Measurements from ENCODE around the gene DNAJB11. TPM values are rescaled to one million over a fixed set of nuclear protein-coding genes. Genes with fewer than 3 reads are reported as not detected.

DNAJB11 gene
- total and polyA plus RNA-seq, 2 of the 4 experiments (the other 2 are of a cell fraction): 27.4 to 48.6 TPM

DNA sequence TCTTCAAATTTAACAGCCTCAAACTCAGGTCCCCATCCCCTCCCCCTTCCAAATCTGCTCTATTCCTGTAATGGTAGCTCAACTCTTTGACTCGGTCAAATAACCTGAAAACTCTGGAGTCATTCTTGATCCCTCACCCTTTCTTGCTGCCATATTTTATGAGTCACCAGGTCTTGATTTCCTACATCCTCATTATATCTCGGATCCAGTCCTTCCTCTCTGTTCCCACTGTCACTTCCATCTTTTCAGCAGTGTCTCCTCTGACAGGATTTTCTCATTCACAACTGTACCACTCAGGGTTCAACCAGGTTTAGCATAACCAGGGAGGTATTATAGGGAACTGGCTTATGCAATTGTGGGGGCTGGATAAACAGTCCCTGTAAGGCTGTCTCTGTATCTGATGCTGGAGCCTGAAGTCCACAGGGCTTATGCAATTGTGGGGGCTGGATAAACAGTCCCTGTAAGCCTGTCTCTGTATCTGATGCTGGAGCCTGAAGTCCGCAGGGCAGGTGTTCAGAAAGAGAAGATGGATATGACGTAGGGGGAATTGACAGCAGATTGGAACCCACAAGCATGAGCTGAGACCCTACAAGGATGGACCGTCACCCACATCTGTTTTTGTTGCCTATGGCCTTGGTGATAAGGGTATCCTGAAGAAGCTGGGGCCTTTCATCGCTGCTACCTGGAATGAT, 60.6 kb downstream of the DNAJB11 start:
- H3K14ac ChIP-seq (replicated peaks; ENCODE audit: low read depth, low read length): no peak overlapping the region
- no peaks in the 10 kb centered on the region for H3K9me1 ChIP-seq (ENCODE audit: insufficient read depth, low read length)
- 50% methylated on average over 1 of the region's 6 CpGs; no CpG with 5 or more reads in 1 of the 2 experiments for WGBS, 2 experiments (ENCODE audit: extremely low coverage in 2 of 2, insufficient read length in 1 of 2)

More for the DNA sequence above, 60.6 kb downstream of the DNAJB11 start:
- POLR2A ChIA-PET (ENCODE audit: unreplicated experiment): no interaction called here
- intact Hi-C loops (cut with micrococcal nuclease): no loop called here
- Histone ChIP-seq H3K4me2 (ENCODE audit: low read depth, low read length) (no peak overlapping the region), H2AFZ (replicated peaks; ENCODE audit: low read length, poor library complexity) (no peak overlapping the region), H3K79me1 (ENCODE audit: low read depth in 1 of 2, low read length in 2 of 2) (no peaks in the 10 kb centered on the region), H2AK9ac (replicated peaks; ENCODE audit: low read depth, low read length, poor library complexity) (no peak overlapping the region), H4K20me1 (ENCODE audit: insufficient read depth, low read length) (no peaks in the 10 kb centered on the region), H3K23ac (ENCODE audit: low read depth, low read length) (no peak overlapping the region), H2AK5ac (ENCODE audit: low read depth, low read length) (no peak overlapping the region), H3K27ac (ENCODE audit: insufficient read depth, low read length) (no peak overlapping the region), H2BK20ac (ENCODE audit: low read depth, low read length) (no peak overlapping the region), H3K9ac (ENCODE audit: low read depth, low read length) (no peak overlapping the region), H2BK5ac (ENCODE audit: low read depth, low read length, poor library complexity, severe bottlenecking) (no peak overlapping the region), H4K8ac (ENCODE audit: low read depth in 2 of 2, low read length in 2 of 2) (no peak overlapping the region), H3K56ac (ENCODE audit: extremely low read depth, insufficient read depth, low read length) (no peak overlapping the region), H2BK15ac (ENCODE audit: low read depth, low read length) (no peak overlapping the region), H3K27me3 (ENCODE audit: control insufficient read depth, insufficient read depth, low read length) (peaks cover 5% of the 10 kb centered on the region), H3K36me3 (ENCODE audit: control insufficient read depth, insufficient read depth, low read length) (no peaks in the 10 kb centered on the region), H3K4me1 (ENCODE audit: control insufficient read depth, insufficient read depth, low read length) (no peaks in the 10 kb centered on the region), H4K91ac (ENCODE audit: insufficient read depth, low read depth, low read length) (no peak overlapping the region), H4K5ac (ENCODE audit: low read depth, low read length) (no peak overlapping the region), H3K9me3 (ENCODE audit: control insufficient read depth, insufficient read depth, low read length) (no peaks in the 10 kb centered on the region), H3K4me3 (ENCODE audit: insufficient read depth, low read depth, low read length) (no peak overlapping the region), H3K18ac (ENCODE audit: low read depth, low read length) (no peak overlapping the region), H2BK120ac (ENCODE audit: low read depth, low read length) (no peak overlapping the region), H3K4ac (ENCODE audit: low read depth, low read length) (no peak overlapping the region)
- TF ChIP-seq MAZ (IDR thresholded peaks at IDR 0.05; ENCODE audit: borderline replicate concordance, low read depth, low read length): no peak
- no peak for TF ChIP-seq FOS (IDR thresholded peaks at IDR 0.05; ENCODE audit: low read depth, low read length)
- TF ChIP-seq NFE2L2 (IDR thresholded peaks at IDR 0.05; ENCODE audit: low read depth, low read length): no peak
- TF ChIP-seq MAFK (IDR thresholded peaks at IDR 0.05; ENCODE audit: low read depth, low read length): no peak
- no peak for TF ChIP-seq RAD21 (IDR thresholded peaks at IDR 0.05; ENCODE audit: low read length)
- TF ChIP-seq CHD1 (IDR thresholded peaks at IDR 0.05; ENCODE audit: low read depth, low read length): no peak
- TF ChIP-seq, protein P1, sequence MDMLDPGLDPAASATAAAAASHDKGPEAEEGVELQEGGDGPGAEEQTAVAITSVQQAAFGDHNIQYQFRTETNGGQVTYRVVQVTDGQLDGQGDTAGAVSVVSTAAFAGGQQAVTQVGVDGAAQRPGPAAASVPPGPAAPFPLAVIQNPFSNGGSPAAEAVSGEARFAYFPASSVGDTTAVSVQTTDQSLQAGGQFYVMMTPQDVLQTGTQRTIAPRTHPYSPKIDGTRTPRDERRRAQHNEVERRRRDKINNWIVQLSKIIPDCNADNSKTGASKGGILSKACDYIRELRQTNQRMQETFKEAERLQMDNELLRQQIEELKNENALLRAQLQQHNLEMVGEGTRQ (IDR thresholded peaks at IDR 0.05; ENCODE audit: low read depth, low read length): no peak
- TF ChIP-seq POLR2A (IDR thresholded peaks at IDR 0.05; ENCODE audit: low read depth, low read length): no peak
- dilution Hi-C loops (cut with HindIII; ENCODE audit: low sequenced_read_pairs, unreplicated experiment): no loop called here
- no TSS peak for BruUV-seq (replicated peaks)
- in situ Hi-C loops (cut with MboI; ENCODE audit: low sequenced_read_pairs): no loop called here
- ATAC-seq (ENCODE audit: low read depth) (no peak), DNase-seq (no peak)
- CTCF ChIA-PET: interaction anchor here (1.1 kb wide), 1 partner anchor 14 kb away, joined by 7 read pairs; no protein-coding TSS in a partner anchor

Measured in IMR-90 (cell line).